Gastroesophageal sphincter (tissue), 4 donors: ENCODE results near the gene CCDC93. TPM values are rescaled to one million over a fixed set of nuclear protein-coding genes. Genes with fewer than 3 reads are reported as not detected.

Source experiments
- ATAC-seq: fragments of 150-250 bp; one replicate; pipeline ENCODE4 v1.9.1; 2016; ENCODE audit warnings: mild to moderate bottlenecking, moderate library complexity
- H3K27ac ChIP-seq, 4 donors: fragments of 200-600 bp; sonication (generic) in 3 of 4; 1 replicate in 3 of 4; 2 replicates in 1 of 4; pipeline ENCODE4 v1.5.1; 2016 to 2019
- H3K27me3 ChIP-seq: fragments of 200-600 bp; sonication (generic); one replicate; pipeline ENCODE4 v1.5.1; 2019
- H3K36me3 ChIP-seq, 2 donors: fragments of 200-600 bp; sonication (generic); one replicate each; pipeline ENCODE4 v1.5.1; 2019; ENCODE audit warnings: control low read depth in 1 of 2
- H3K4me1 ChIP-seq, 3 donors: fragments of 200-600 bp; sonication (generic); 1 replicate in 2 of 3; 2 replicates in 1 of 3; pipeline ENCODE4 v1.5.1; 2016 to 2019; ENCODE audit warnings: control low read depth in 2 of 3
- H3K4me3 ChIP-seq, 2 donors: fragments of 200-600 bp; sonication (generic); one replicate each; pipeline ENCODE4 v1.5.1; 2019; ENCODE audit warnings: mild to moderate bottlenecking in 1 of 2, moderate library complexity in 1 of 2
- H3K9me3 ChIP-seq, 3 donors: fragments of 200-600 bp; sonication (generic); one replicate each; pipeline ENCODE4 v1.5.1; 2017 to 2019; ENCODE audit warnings: control low read depth in 2 of 3
- CTCF ChIP-seq, 4 experiments: fragments of 200-600 bp in 2 of 4; fragments of 450-650 bp in 2 of 4; sonication (generic) in 1 of 4; IDR thresholded peaks; one replicate each; pipeline ENCODE4 v1.5.1; 2017 to 2019; ENCODE audit warnings: antibody characterized with exemption in 4 of 4, mild to moderate bottlenecking in 2 of 4, moderate library complexity in 2 of 4
- EP300 ChIP-seq: sonication (generic); formaldehyde crosslinking; IDR thresholded peaks from one replicate; pipeline ENCODE4 v1.6.1; 2017; ENCODE audit warnings: antibody characterized with exemption, mild to moderate bottlenecking
- POLR2A ChIP-seq, 2 donors: fragments of 450-650 bp; IDR thresholded peaks; one replicate each; pipeline ENCODE4 v1.6.1; 2017; ENCODE audit warnings: antibody characterized with exemption in 2 of 2, mild to moderate bottlenecking in 2 of 2, moderate library complexity in 1 of 2
- POLR2AphosphoS5 ChIP-seq: sonication (generic); formaldehyde crosslinking; IDR thresholded peaks from one replicate; pipeline ENCODE4 v1.6.1; 2017; ENCODE audit warnings: antibody characterized with exemption
- WGBS, 2 donors: methylation state at CpG; one replicate each; pipeline ENCODE4 v1.1.5; 2018; ENCODE audit warnings: low coverage in 1 of 2; 5-methylcytosine and 5-hydroxymethylcytosine counted together
- total RNA-seq, 4 donors: library from RNA; depleted of rRNA; stranded (reverse); fragments of >200 nt; gene quantifications; one replicate each; pipeline ENCODE4 v1.1.0, GENCODE V29; 2016

Gene CCDC93
- total RNA-seq, 4 donors from 2014 or later = 13.2 to 18.8 (median 16.1) TPM

GRCh38 chr2:117980783-117981676 lies 32.8 kb downstream of the CCDC93 start:
- peaks cover 0 to 71% of the 10 kb centered on the region in 2 donors for H3K36me3 ChIP-seq
- H3K4me3 ChIP-seq = no peak overlapping the region
- 80 to 85% methylated on average over 5 of the region's 5 CpGs for WGBS, 2 donors
- H3K9me3 ChIP-seq = no peaks in the 10 kb centered on the region
- H3K27ac ChIP-seq = peak overlapping the region in 3 of 4 donors; percentile 38 to 43 (median 39)
- H3K27me3 ChIP-seq = no peaks in the 10 kb centered on the region
- TF ChIP-seq POLR2AphosphoS5 = peak; percentile 95
- no peak for TF ChIP-seq EP300
- peaks cover 0 to 17% (median 0%) of the 10 kb centered on the region in 3 donors for H3K4me1 ChIP-seq
- ATAC-seq = peak; percentile 94

- Histone ChIP-seq H3K4me1 (peaks cover 0 to 17% (median 0%) of the 10 kb centered on the region in 3 donors), H3K36me3 (peaks cover 0 to 71% of the 10 kb centered on the region in 2 donors), H3K27me3 (no peaks in the 10 kb centered on the region), H3K9me3 (no peaks in the 10 kb centered on the region), H3K27ac (peak overlapping the region in 2 of 4 donors; percentile 38 to 39), H3K4me3 (no peak overlapping the region)
- 58 to 76% methylated on average over 6 of the region's 6 CpGs for WGBS, 2 donors
- no peak for TF ChIP-seq CTCF (IDR thresholded peaks at IDR 0.05)
- TF ChIP-seq EP300 = no peak
- no peak for TF ChIP-seq POLR2AphosphoS5
- TF ChIP-seq POLR2A (IDR thresholded peaks at IDR 0.05) = no peak
- ATAC-seq = no peak
Observed at GRCh38 chr2:117979911-117980701, 33.8 kb downstream of the CCDC93 start.

- Histone ChIP-seq H3K27ac (no peak overlapping the region), H3K36me3 (peaks cover 3 to 72% of the 10 kb centered on the region in 2 donors), H3K4me3 (no peak overlapping the region), H3K27me3 (no peaks in the 10 kb centered on the region), H3K4me1 (peaks cover 0 to 14% (median 0%) of the 10 kb centered on the region in 3 donors), H3K9me3 (no peaks in the 10 kb centered on the region)
- TF ChIP-seq EP300 (no peak), POLR2A (IDR thresholded peaks at IDR 0.05) (no peak), POLR2AphosphoS5 (no peak)
- 91 to 100% methylated on average over 3 of the region's 3 CpGs for WGBS, 2 donors
- no peak for ATAC-seq
Observed at GRCh38 chr2:117977696-117978095, 36.2 kb downstream of the CCDC93 start.

GRCh38 chr2:117976581-117976980 lies 37.3 kb downstream of the CCDC93 start:
- TF ChIP-seq EP300 = no peak
- TF ChIP-seq CTCF (IDR thresholded peaks at IDR 0.05) = no peak
- TF ChIP-seq POLR2AphosphoS5 = no peak
- no peak for TF ChIP-seq POLR2A (IDR thresholded peaks at IDR 0.05)
- no peak for ATAC-seq
- no peak overlapping the region for H3K4me3 ChIP-seq
- no peaks in the 10 kb centered on the region for H3K27me3 ChIP-seq
- 81 to 100% methylated on average over 2 to 3 of the region's 3 CpGs for WGBS, 2 donors
- no peak overlapping the region for H3K27ac ChIP-seq
- peaks cover 4 to 74% of the 10 kb centered on the region in 2 donors for H3K36me3 ChIP-seq
- no peaks in the 10 kb centered on the region for H3K9me3 ChIP-seq
- H3K4me1 ChIP-seq = peaks cover 0 to 14% (median 0%) of the 10 kb centered on the region in 3 donors

GRCh38 chr2:117973498-117974082 lies 40.3 kb downstream of the CCDC93 start:
- Histone ChIP-seq H3K4me3 (no peak overlapping the region), H3K27me3 (no peaks in the 10 kb centered on the region), H3K27ac (no peak overlapping the region), H3K36me3 (peaks cover 4 to 89% of the 10 kb centered on the region in 2 donors), H3K9me3 (no peaks in the 10 kb centered on the region), H3K4me1 (no peaks in the 10 kb centered on the region)
- TF ChIP-seq POLR2AphosphoS5 (no peak), EP300 (no peak), CTCF (IDR thresholded peaks at IDR 0.05) (no peak), POLR2A (IDR thresholded peaks at IDR 0.05) (no peak)
- no peak for ATAC-seq
- WGBS, 2 donors = 84 to 98% methylated on average over 4 to 6 of the region's 9 CpGs
